Amniotic stem cell (primary cell): ENCODE results near the gene KDM6B.

Source experiments
- DNase-seq: peaks from one replicate; lab custom pipeline; 2025; lab: John Stamatoyannopoulos, UW

The KDM6B gene

GRCh38 chr17:7820231-7820630 is 13.8 kb upstream of the KDM6B start:
- DNase-seq: no peak

- no peak for DNase-seq
Observed at GRCh38 chr17:7822126-7822525, 11.9 kb upstream of the KDM6B start.

GRCh38 chr17:7823581-7824001 is 10.4 kb upstream of the KDM6B start:
- DNase-seq: no peak

GRCh38 chr17:7824021-7824924 is 9.7 kb upstream of the KDM6B start:
- DNase-seq: no peak

GRCh38 chr17:7825206-7825990 is 8.6 kb upstream of the KDM6B start:
- DNase-seq: no peak

GRCh38 chr17:7830616-7831015 is 3.4 kb upstream of the KDM6B start:
- DNase-seq: no peak

- no peak for DNase-seq
Observed at GRCh38 chr17:7831233-7831632, 2.8 kb upstream of the KDM6B start.

- DNase-seq: no peak
Observed at GRCh38 chr17:7832431-7832830, 1.6 kb upstream of the KDM6B start.

GRCh38 chr17:7833011-7833794 is 814 bp upstream of the KDM6B start:
- no peak for DNase-seq

GRCh38 chr17:7834542-7834956 is 532 bp downstream of the KDM6B start:
- DNase-seq: no peak

GRCh38 chr17:7834957-7835813 is 1.2 kb downstream of the KDM6B start:
- peak; percentile 96 for DNase-seq

GRCh38 chr17:7835814-7836595 is 2.0 kb downstream of the KDM6B start:
- DNase-seq: no peak

GRCh38 chr17:7836596-7837407 is 2.8 kb downstream of the KDM6B start:
- DNase-seq: peak; percentile 65

- DNase-seq: no peak
Observed at GRCh38 chr17:7837408-7838088, 3.5 kb downstream of the KDM6B start.

- peak; percentile 20 for DNase-seq
Observed at GRCh38 chr17:7838090-7839075, 4.4 kb downstream of the KDM6B start.

GRCh38 chr17:7839190-7839875 is 5.3 kb downstream of the KDM6B start:
- DNase-seq: no peak

GRCh38 chr17:7839876-7840261 is 5.9 kb downstream of the KDM6B start:
- DNase-seq: no peak
